ENCODE data around the gene DNAH11.

- TF ChIP-seq RAD21 (conservative IDR thresholded peaks at IDR 0.05) (no peak), TAF1 (IDR thresholded peaks at IDR 0.05; ENCODE audit: low read depth) (no peak), CTCF (IDR thresholded peaks at IDR 0.05; ENCODE audit: poor library complexity, severe bottlenecking) (no peak), POLR2AphosphoS5 (IDR thresholded peaks at IDR 0.05) (no peak), EP300 (conservative IDR thresholded peaks at IDR 0.05; ENCODE audit: poor library complexity, severe bottlenecking) (no peak), EZH2 (IDR thresholded peaks at IDR 0.05; ENCODE audit: borderline replicate concordance, insufficient read depth, low read length, poor library complexity, severe bottlenecking) (no peak)
These were observed 210.2 kb downstream of the DNAH11 start for GRCh38 chr7:21753071-21753470.

Measured in neural cell (in vitro differentiated cells).